GM21360 (cell line): ENCODE measurements around the gene SPOP.

Experiments used
- ATAC-seq: cut with Tn5 transposase; IDR thresholded peaks from one replicate; pipeline ENCODE4 v1.9.1; 2021; ENCODE audit warnings: mild to moderate bottlenecking, moderate library complexity; ENCODE audit not compliant: unreplicated experiment

Gene SPOP

GRCh38 chr17:49618028-49618611 lies 59.8 kb downstream of the SPOP start:
- no peak for ATAC-seq

- no peak for ATAC-seq
Observed at GRCh38 chr17:49616601-49617131, 61.2 kb downstream of the SPOP start.

GRCh38 chr17:49616086-49616485 lies 61.8 kb downstream of the SPOP start:
- ATAC-seq: no peak

- no peak for ATAC-seq
Observed at GRCh38 chr17:49613182-49613800, 64.6 kb downstream of the SPOP start.

- no peak for ATAC-seq
Observed at GRCh38 chr17:49612726-49613125, 65.2 kb downstream of the SPOP start.

GRCh38 chr17:49610883-49611584 lies 66.9 kb downstream of the SPOP start:
- ATAC-seq: no peak

GRCh38 chr17:49604314-49604869 lies 73.5 kb downstream of the SPOP start:
- no peak for ATAC-seq

GRCh38 chr17:49603720-49604119 lies 74.2 kb downstream of the SPOP start:
- no peak for ATAC-seq

GRCh38 chr17:49603238-49603637 lies 74.7 kb downstream of the SPOP start:
- ATAC-seq: no peak

- ATAC-seq: no peak
Observed at GRCh38 chr17:49602783-49603182, 75.1 kb downstream of the SPOP start.

GRCh38 chr17:49600949-49601348 lies 76.9 kb downstream of the SPOP start:
- ATAC-seq: no peak

GRCh38 chr17:49598918-49599317 lies 79.0 kb downstream of the SPOP start:
- ATAC-seq: no peak

GRCh38 chr17:49597928-49598655 lies 79.8 kb downstream of the SPOP start:
- ATAC-seq: no peak

GRCh38 chr17:49597436-49597835 lies 80.5 kb downstream of the SPOP start:
- no peak for ATAC-seq

GRCh38 chr17:49596613-49597244 lies 81.2 kb downstream of the SPOP start:
- no peak for ATAC-seq

GRCh38 chr17:49595980-49596379 lies 81.9 kb downstream of the SPOP start:
- no peak for ATAC-seq

GRCh38 chr17:49595328-49595727 lies 82.6 kb downstream of the SPOP start:
- no peak for ATAC-seq

GRCh38 chr17:49592263-49592662 lies 85.6 kb downstream of the SPOP start:
- ATAC-seq: no peak

GRCh38 chr17:49590874-49591273 lies 87.0 kb downstream of the SPOP start:
- no peak for ATAC-seq

- no peak for ATAC-seq
Observed at GRCh38 chr17:49589577-49589927, 88.3 kb downstream of the SPOP start.
